Measurements from ENCODE around the gene ZDHHC7. TPM values are rescaled to one million over a fixed set of nuclear protein-coding genes. Genes with fewer than 3 reads are reported as not detected.
A peak's percentile ranks its signal among the peaks of the same experiment; 100 is the strongest.

The ZDHHC7 gene
- total RNA-seq, 3 donors from 2014 or later, result 38.7 to 69.6 (median 41.1) TPM

- DNase-seq (ENCODE audit: low spot score in 2 of 2), result no peak
- Histone ChIP-seq H3K27me3 (no peaks in the 10 kb centered on the region), H3K4me3 (peak overlapping the region; percentile 86 to 92 (median 86)), H3K9me3 (no peaks in the 10 kb centered on the region), H3K4me1 (no peaks in the 10 kb centered on the region), H3K36me3 (no peaks in the 10 kb centered on the region), H3K27ac (peak overlapping the region; percentile 97)
- TF ChIP-seq CTCF (IDR thresholded peaks at IDR 0.05) (no peak), POLR2A (IDR thresholded peaks at IDR 0.05) (no peak), POLR2AphosphoS5 (IDR thresholded peaks at IDR 0.05) (no peak)
- intact Hi-C loops (cut with DNase I; ENCODE audit: low total_unique reads), result no loop called here
These were observed 530 bp upstream of the ZDHHC7 start for GRCh38 chr16:85011846-85012284.

- no peak for DNase-seq (ENCODE audit: low spot score in 2 of 2)
- intact Hi-C loops (cut with DNase I; ENCODE audit: low total_unique reads), result no loop called here
- H3K27ac ChIP-seq, result peak overlapping the region; percentile 97
- peaks cover 0 to 11% of the 10 kb centered on the region in 2 donors for H3K4me1 ChIP-seq
- TF ChIP-seq CTCF (IDR thresholded peaks at IDR 0.05), result no peak
- TF ChIP-seq POLR2A (IDR thresholded peaks at IDR 0.05), result no peak
- no peak for TF ChIP-seq POLR2AphosphoS5 (IDR thresholded peaks at IDR 0.05)
- H3K9me3 ChIP-seq, result no peaks in the 10 kb centered on the region
- H3K27me3 ChIP-seq, result no peaks in the 10 kb centered on the region
- no peaks in the 10 kb centered on the region for H3K36me3 ChIP-seq
- peak overlapping the region; percentile 86 to 92 (median 86) for H3K4me3 ChIP-seq
These were observed 847 bp downstream of the ZDHHC7 start for GRCh38 chr16:85010446-85010930.

GRCh38 chr16:85008271-85008670 is 3.1 kb downstream of the ZDHHC7 start:
- H3K27ac ChIP-seq, result peak overlapping the region; percentile 34 to 61
- intact Hi-C loops (cut with DNase I; ENCODE audit: low total_unique reads), result no loop called here
- no peaks in the 10 kb centered on the region for H3K36me3 ChIP-seq
- H3K4me1 ChIP-seq, result peaks cover 6 to 18% of the 10 kb centered on the region in 2 donors
- no peak for TF ChIP-seq POLR2AphosphoS5 (IDR thresholded peaks at IDR 0.05)
- no peak for DNase-seq (ENCODE audit: low spot score in 2 of 2)
- no peaks in the 10 kb centered on the region for H3K27me3 ChIP-seq
- H3K9me3 ChIP-seq, result no peaks in the 10 kb centered on the region
- no peak overlapping the region for H3K4me3 ChIP-seq

GRCh38 chr16:85007496-85008214 is 3.7 kb downstream of the ZDHHC7 start:
- intact Hi-C loops (cut with DNase I; ENCODE audit: low total_unique reads), result no loop called here
- peak overlapping the region; percentile 34 to 61 for H3K27ac ChIP-seq
- no peaks in the 10 kb centered on the region for H3K9me3 ChIP-seq
- no peaks in the 10 kb centered on the region for H3K27me3 ChIP-seq
- TF ChIP-seq POLR2A (IDR thresholded peaks at IDR 0.05) (no peak), POLR2AphosphoS5 (IDR thresholded peaks at IDR 0.05) (no peak), CTCF (IDR thresholded peaks at IDR 0.05) (no peak)
- no peak overlapping the region for H3K4me3 ChIP-seq
- H3K36me3 ChIP-seq, result no peaks in the 10 kb centered on the region
- no peak for DNase-seq (ENCODE audit: low spot score in 2 of 2)
- H3K4me1 ChIP-seq, result peaks cover 6 to 18% of the 10 kb centered on the region in 2 donors

GRCh38 chr16:85006639-85007038 is 4.7 kb downstream of the ZDHHC7 start:
- Histone ChIP-seq H3K27ac (peak overlapping the region; percentile 61 to 83), H3K9me3 (no peaks in the 10 kb centered on the region), H3K4me3 (no peak overlapping the region), H3K27me3 (no peaks in the 10 kb centered on the region), H3K4me1 (peaks cover 6 to 18% of the 10 kb centered on the region in 2 donors), H3K36me3 (no peaks in the 10 kb centered on the region)
- TF ChIP-seq POLR2AphosphoS5 (IDR thresholded peaks at IDR 0.05) (no peak), POLR2A (IDR thresholded peaks at IDR 0.05) (no peak), CTCF (IDR thresholded peaks at IDR 0.05) (no peak)
- intact Hi-C loops (cut with DNase I; ENCODE audit: low total_unique reads), result no loop called here
- no peak for DNase-seq (ENCODE audit: low spot score in 2 of 2)
